ENCODE results near the gene ADAR.

ADAR gene

GRCh38 chr1:154557248-154557938 is 50.6 kb downstream of the ADAR start:
- no peak for DNase-seq

GRCh38 chr1:154556422-154556821 is 51.6 kb downstream of the ADAR start:
- DNase-seq: no peak

- DNase-seq: no peak
Measured at GRCh38 chr1:154553056-154554030, 54.6 kb downstream of the ADAR start.

GRCh38 chr1:154552036-154552435 is 56.0 kb downstream of the ADAR start:
- no peak for DNase-seq

- no peak for DNase-seq
Measured at GRCh38 chr1:154551474-154551873, 56.5 kb downstream of the ADAR start.

DNA sequence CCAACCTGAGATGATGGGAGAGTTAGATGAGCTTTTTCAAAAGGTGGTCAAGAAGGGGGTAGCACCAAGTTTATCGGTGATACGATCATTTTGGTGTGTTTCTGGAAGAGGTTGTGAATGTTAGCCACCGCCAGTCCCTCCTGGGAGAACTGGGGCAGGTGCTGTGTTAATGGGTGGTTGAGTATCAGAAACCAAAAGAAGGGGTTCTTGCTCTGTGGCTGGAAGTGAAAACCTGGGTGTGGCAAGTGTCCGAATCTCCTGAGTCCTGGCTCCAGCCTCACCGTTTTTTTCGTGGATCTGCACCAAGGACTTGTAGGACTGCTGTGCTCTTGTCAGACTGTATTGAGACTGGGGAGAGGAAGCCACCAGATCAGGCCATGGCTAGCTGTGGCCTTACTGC is 57.3 kb downstream of the ADAR start:
- DNase-seq: no peak

DNA sequence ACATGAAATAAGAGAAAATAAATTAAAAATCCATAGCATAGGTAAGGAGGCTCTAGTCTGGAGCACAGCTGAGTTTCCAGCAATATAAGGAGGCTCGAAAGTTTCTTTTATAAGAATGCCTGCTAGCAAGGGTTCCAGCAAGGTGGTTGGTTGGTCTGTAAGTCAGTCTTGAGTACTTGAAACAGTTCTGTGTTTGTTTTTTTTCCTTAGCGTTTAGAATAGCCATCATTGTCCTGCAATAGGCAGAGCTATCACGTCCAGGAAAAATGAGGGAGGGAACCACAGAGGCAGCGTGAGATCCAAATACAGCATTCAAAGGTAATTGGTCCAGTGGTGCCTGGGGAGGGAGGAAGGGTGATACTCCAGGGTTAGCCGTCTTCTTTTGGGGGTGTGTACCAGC is 57.9 kb downstream of the ADAR start:
- DNase-seq: no peak

DNA sequence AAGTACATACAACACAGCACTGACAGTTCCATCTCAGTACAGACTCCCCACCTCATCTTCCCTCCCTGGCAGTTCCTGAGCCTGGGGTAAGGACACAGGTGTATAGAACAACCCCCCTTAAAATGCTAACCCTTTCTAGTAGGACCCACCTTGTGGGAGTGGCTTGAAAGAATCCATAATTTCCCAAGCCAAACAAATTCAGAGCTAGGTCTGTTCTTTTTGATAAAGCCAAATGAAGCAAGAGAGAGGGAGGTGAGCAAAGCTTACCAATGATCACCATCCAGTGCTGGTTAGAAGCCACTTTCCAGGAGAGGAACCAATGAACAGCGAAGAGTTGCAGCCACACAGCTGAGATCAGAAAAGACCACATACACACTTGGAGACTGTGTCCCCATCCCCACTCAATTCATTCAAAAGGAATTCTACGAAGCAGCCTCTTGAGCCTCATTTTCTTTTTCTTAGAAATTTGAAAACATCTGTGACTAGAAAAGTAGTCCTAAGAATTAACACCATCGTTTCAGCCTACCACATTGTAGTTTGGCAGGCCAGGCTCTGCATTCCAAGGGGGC is 58.7 kb downstream of the ADAR start:
- DNase-seq: no peak

DNA sequence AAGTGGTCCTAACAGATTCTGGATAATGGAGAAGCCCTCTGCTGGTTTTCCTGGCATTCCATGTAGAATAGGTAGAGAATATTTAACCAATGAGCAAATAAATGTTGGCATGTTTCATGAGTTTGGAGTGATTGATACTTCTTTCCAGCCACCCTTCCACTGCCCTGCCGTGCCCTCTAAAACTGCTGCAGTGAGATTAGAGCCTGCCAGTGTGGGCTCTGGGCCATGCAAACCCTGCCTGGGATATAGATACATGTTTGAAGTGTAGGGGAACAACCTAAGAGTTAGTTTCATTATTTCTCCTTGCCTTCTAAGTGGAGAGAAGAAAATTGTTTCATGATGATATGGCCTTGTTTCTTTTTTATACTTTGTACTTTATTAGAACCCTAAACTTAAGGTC is 60.0 kb downstream of the ADAR start:
- DNase-seq: no peak

GRCh38 chr1:154547105-154547732 is 60.8 kb downstream of the ADAR start:
- no peak for DNase-seq

- DNase-seq: peak; percentile 23
Measured at GRCh38 chr1:154546264-154547063, 61.5 kb downstream of the ADAR start.

- no peak for DNase-seq
Measured at GRCh38 chr1:154541231-154541630, 66.8 kb downstream of the ADAR start.

DNA sequence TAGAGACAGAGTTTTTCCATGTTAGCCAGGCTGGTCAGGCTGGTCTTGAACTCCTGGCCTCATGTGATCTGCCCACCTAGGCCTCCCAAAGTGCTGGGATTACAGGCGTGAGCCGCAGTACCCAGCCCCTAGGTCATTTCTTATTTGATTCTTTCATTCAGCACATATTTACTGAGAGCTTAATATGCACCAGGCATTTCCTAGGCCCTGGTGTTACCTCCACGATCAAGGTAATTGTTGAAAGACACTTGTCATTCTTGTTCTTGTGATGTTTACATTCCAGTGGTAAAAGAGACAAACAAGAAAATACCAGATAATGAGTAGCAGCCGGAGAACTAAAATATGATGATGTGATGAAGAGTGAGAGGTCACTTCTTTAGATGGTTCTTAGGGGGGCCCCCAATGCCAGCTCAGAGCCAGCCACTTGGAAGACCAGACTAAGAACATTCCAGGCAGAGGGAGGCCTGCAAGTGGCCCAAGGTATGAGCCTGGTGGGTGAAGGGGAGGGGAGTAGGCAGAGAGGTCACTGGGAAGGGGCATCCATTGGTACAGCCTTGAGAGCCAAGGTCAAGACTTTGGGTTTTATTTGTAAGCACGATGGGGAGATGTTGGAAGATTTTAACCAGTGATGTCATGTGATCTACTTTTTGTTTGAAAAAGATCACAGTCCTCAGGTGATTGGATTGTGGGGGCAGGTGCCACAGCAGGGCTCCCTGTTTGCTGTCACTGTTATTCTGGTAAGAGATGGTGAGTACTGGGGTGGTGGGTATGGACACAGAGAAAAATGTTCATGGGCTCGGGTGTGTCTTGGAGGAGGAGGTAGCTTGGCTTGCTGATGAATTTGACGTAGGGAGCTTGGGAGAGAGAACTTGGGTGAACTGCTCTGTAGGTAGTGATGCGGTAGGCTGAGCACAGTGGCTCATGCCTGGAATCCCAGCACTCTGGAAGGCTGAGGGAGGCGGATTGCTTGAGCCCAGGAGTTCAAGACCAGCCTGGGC is 68.2 kb downstream of the ADAR start:
- DNase-seq: no peak

- no peak for DNase-seq
Measured at GRCh38 chr1:154536570-154536969, 71.4 kb downstream of the ADAR start.

- no peak for DNase-seq
Measured at GRCh38 chr1:154533952-154534844, 73.8 kb downstream of the ADAR start.

Measured in activated CD4-positive, alpha-beta T cell treated with anti-CD3 and anti-CD28 coated beads for 1 hour (primary cell).